GOT3 (cell line): ENCODE data around the gene DSCAM.

Experiments
- DNase-seq: peaks from one replicate; lab custom pipeline; 2025; ENCODE audit warnings: mixed read lengths; lab: John Stamatoyannopoulos, UW

DSCAM gene

DNA sequence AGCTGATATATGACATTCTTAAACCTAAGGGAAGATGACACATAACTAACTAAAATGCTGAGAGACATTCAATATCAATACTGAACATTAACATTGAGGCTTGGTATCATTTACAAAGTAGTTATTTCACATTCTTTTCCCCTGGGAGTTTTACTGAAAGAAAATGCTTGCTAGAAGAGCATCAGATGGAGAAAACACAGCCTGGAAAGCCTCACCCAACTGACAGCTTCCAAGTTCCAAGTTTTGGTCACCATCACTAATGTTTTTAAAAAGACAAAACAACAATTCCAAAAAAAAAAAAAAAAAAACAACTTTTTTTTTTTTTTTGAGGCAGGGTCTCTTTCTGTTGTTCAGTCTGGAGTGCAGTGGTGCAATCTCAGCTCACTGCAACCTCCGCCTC is 80.6 kb downstream of the DSCAM start:
- no peak for DNase-seq

DNA sequence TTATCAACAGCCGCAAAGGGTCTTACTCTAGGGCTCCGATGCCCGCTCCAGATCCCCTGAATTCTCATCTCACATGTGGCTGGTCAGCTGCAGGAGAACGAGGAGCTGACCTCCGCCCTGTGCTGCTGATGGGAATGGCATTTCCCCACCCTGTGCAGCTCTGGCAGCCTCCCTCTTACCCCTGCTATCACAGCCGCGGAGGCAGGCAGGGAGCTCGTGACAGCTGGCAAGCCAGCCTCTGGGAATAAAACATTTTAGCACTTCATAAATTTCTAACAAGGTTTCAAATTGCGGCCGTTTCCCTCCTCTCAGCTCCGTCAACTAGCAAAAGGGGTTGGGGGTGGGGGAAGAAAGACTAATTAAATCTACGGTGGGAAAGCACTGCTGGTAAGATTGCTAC is 81.1 kb downstream of the DSCAM start:
- DNase-seq = no peak

DNA sequence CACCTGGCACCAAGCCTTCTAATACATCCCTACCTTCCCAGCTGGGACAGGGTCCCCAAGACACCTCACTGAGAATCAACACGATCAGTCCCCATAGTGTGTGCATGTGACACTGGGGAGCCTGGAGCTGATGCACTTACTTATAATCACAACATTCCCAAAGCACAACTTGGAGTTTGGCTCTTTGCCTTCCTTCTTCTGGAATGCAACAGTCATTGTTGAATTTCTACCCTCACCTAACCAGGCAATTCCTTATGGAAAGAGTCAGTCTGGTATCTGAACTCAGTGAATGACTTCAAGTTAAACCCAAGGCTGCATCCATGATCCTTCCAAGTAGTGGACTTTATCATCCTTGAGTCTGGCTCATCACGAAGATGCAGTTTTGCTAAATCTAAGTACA is 86.1 kb downstream of the DSCAM start:
- DNase-seq = no peak

DNA sequence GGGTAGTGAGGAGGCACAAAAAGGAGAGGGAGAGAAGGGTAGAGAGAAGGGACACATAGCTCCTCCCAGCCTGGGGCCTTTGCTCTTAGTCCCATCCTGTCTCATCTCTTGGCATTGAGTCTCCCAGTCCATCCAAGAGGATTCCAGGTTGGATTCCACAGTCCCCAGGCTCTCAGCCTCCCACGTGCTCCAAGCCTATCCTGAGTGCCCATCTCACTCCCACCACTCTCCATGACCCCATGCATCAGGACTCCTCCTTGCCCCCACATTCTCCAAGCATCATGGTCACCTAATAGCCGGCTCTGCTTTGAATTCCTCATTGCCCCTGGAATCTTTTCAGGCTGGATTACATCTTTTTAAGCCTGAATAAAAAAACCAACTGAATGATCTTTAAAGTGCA is 87.9 kb downstream of the DSCAM start:
- DNase-seq = no peak

DNA sequence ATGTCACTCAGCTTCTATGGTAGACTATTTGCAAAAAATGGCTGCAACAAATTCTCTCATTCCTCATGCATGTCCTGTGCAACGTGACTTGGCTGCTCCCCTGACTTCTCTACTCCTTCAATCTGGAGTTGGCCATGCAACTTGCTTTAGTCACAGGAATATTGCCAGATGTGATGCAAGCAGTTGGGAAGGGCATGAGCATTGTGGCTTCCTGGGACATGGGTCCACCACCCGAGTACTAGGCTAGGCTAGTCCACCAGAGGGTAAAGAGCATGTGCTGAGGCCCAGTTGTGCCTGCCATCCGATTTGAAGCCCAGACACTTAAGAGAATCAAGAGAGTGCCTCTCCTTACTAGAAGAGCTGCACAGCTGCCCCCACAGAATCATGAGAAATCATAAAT is 89.6 kb downstream of the DSCAM start:
- no peak for DNase-seq

DNA sequence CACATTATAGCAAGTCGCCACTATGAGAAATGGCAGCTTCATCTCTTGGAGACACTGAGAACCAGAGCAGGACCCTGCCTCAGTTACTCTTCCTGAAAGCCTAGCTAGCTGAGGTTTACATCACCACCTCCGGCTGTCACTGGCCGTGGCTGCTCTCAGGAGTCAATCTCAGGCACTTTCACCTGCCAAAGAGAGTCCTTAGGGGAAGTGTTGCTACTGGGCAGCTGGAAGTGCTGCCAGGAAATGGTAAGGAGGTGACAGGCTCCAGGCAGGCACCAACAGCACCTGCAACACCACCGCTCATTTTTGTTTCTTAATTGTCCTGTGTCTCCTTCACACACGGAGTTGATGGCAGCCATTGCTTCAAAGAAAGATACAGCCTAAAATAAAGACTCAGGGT is 92.5 kb downstream of the DSCAM start:
- DNase-seq = no peak

DNA sequence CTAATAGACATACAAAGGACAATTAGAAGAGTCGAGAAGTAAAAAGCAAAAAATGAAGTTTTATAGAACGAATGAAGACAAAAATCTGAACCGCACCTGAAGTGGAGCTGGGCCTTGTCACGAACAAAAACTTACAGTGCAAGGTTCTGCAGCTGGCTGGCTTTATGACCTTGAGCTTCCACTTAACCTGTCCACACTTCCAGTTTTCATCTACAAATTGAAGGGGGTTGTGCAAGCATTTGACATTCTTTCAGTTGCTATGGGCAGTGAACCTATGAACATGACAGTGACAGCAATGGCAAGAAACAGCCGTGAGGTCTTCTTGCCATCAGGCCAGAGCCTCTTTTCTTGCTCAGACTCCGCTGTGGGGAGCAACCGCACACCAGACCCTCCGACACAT is 93.2 kb downstream of the DSCAM start:
- DNase-seq = no peak

DNA sequence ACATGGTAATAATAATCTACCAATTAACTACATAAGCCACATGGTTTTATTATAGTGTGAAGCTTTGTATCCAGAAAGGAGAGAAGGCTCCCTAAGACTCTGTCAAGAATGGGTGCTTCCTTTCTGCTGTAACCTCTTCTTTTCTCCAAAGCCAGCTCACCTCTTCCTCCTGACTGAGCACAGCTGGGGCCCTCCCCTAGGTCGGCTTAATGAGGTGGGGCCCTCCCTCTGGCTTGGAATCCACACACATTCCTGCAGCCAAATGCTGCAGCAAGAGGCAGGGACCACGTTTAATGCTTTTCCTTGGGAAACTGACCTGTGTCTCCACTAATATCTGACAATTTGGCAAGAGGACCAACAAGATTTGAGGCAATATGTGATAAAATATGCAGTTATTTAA is 94.8 kb downstream of the DSCAM start:
- no peak for DNase-seq

DNA sequence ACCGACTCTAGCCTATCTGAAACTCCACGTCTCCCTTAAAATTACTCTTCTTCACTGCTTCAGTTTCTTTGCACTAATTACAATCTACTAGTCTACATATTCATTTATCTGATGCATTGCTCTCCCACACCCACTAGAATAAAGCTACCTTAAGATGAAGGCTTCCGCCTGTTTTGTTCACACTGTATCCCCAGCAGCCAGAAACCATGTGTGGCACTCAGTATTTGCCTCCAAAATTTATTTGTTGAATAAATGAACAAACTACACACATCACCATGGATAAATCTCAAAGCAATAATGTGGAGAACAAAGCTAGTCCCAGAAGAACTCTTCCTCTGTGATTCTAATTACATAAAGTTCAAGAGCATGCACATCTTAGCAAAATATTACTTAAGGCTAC is 95.7 kb downstream of the DSCAM start:
- no peak for DNase-seq

DNA sequence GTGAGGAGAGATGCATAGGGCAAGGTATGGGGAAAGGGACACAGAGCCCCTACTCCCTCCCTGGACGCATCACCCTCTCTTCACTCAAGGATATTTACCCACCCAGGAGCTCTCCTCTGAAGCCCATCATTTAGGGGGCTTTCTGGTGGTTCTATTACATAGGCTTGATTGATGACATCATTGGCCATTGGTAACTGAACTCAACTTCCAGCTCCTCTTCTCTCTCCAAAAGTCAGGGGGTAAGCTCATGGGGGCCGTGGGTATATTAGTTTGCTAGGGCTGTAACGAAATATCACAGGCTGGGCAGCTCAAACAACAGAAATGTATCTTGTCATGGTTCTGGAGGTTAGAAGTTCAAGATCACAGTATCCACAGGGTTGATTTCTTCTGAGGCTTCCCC is 110.8 kb downstream of the DSCAM start:
- no peak for DNase-seq

DNA sequence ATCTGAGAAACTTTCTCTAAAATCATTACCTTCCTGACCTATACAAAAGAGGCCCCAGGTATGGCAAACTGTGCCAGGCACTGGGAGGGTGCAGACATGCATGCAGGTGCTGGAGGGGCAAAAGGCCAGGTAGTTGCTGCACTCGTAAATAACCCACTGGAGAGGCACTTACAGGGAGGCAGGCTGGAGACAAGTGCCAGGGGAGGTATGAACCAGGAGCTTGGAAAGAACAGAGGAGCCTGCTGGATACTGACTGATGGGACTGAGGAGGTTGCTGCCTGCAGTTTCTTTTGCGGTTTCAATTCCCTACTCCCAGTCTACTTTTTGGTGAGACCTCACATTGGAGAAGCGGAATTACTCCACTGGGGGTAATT is 113.9 kb downstream of the DSCAM start:
- DNase-seq = no peak

DNA sequence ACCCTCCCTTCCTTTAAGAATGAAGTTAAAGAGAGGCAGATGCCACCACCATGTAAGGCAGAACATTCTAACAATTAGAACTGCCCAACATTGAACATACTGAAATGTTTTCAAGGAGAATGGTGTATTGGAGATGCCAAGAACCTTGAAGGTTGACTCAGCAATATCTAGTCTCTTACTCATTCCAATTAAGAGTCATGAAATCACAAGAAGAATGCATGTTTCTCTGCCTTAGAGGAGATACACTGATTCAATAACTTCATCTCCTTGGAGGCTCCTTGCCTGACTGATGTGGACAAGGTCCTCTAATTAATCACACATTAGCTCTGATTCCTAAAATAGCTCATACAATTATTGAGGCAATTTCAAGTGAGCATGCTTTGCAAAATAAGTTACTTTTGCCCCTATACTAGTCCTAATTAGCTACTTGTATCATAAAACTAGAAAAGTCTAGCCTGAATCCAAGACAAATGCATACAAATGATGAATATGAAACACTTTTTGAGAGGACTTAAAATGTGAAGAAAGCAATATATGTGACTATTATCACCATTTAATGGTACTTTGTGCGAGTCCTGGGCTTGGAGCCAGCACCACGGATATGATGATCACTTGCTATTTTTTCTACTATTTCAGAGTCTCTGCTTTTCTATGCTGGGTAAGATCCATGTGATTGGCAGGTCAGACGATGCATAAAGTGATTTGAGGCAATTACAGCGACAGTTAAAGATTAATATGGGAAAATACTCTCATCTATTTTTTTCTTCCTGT is 114.5 kb downstream of the DSCAM start:
- DNase-seq = no peak

DNA sequence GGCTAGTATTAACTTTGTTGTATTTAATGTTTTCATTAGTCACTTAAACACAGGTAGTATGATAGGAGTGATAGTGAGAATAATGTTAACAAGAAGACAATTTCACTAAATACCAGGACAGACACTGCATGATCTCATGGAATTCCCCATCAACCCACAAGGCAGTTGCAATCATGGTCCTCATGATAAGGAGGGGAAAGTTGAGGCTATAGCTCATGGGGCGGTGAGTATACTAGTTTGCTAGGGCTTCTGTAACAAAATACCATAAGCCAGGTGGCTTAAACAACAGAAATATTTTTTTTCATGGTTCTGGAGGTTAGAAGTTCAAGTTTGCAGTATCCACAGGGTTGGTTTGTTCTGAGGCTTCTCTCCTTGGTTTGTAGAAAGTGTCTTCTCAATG is 115.8 kb downstream of the DSCAM start:
- DNase-seq = no peak

DNA sequence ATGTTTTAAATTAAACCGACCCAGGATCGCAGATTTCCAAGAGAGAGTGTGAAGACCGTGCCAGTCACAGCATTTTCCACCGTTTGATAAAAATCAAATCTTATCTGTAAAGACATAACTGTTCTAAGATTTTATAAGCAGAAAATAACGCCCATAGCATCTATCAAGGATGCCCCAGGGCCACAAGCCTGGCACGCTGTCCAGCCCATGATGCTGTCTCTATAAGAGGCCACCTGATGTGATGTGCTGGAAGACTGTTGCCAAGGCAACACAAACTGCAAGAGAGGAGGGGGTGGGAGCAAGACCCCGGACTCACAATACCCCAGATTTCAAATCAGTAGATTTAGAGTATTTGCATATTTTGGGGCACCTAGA is 116.5 kb downstream of the DSCAM start:
- no peak for DNase-seq

DNA sequence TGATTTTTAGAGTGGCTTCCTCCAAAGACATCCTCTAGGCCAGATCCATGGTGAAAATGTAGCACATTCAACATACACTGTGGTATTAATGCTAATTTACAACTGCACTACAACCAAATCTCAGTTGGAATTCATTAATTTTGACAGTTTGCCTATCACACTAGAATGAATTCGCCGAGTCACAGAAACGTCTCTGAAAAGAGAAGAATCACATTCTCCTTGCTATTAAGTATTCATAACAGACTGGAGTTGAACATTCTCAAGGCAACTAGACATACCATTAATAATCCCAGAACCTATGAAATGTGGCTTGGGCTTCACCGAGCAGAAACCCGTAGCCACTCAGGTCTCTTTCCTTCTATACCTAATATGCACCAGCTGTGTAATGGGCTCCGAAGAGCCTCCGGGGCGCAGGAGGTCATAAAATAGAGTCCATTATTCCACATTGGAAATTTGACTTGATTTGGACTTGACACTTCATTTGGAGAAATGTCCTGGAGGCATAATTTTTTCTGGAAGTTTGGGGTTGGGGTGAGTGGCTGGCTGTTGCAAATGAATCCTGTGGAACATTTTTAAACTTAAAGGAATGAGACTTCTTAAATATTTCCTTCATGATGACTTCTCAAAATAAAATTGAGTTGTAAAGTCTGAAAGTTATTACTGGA is 117.1 kb downstream of the DSCAM start:
- no peak for DNase-seq

DNA sequence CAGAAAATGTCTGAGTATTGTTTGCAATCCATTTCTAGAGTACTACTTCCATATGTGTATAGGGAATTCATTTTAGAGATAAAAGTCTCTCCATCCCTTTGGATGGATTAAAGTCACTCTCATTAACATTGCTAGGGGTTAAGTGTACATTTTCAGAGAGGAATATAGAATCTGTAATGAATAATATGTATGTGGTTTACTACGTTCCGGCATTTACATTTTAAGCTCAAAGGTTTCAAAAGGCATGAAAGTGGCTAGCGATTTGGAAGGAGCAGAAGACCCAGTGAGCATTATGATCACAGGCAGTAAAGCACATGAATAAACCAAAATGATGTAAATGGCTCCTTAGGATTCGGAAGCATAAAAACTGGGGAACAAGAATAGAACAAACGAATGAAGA is 123.0 kb downstream of the DSCAM start:
- DNase-seq = no peak

DNA sequence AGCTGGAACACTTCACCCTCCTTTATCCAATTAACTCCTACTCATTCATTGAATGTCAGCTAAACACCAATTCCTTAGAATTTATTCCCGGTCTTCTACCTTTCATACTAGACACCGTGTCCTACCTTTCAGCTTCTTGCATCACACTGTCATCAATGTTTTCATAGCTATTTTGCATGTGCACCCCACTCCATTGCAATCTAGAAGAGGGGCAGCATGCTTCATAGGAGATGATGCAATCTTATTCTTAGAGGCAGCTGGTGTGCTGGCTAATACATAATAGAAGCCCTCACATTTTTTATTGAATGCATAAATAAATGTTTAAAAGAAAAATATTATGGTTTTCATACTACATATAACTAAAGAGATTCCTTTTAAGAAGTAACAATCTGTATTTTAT is 123.6 kb downstream of the DSCAM start:
- DNase-seq = no peak

DNA sequence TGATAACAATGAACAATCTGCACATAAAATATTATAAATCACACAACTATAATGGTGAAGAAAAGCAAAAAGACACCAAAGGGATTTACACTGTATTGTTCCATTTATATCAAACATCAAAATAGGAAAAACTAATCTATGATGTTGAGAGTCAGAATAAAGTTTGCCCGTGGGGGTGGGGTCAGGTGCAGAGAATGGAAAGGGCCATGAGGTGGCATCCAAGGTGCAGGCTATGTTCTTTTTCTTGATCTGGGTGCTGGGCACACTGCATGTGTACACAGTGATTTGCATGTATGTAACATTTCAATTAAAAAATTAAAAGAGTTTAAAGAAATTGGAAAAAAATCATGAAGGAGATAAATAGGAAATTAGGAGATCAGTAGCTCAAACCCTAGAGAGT is 127.3 kb downstream of the DSCAM start:
- DNase-seq = no peak

DNA sequence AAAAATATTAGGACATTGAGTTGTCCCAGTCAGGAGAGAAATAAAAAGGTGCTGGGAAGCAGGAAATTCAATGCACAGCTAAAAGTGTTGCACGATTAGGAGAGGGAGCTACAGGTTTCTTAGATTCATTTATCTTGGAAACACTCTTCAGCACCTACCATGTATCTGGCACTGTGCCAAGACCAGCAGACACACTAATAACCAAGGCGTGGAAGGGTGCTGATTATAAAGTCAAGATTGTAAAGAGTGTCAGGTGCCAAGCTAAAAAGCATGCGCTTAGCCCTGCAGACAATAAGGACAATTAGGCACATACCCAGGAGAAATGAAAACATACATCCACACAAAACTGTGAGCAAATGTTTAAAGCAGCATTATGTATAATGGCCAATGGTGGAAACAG is 129.9 kb downstream of the DSCAM start:
- DNase-seq = no peak

DNA sequence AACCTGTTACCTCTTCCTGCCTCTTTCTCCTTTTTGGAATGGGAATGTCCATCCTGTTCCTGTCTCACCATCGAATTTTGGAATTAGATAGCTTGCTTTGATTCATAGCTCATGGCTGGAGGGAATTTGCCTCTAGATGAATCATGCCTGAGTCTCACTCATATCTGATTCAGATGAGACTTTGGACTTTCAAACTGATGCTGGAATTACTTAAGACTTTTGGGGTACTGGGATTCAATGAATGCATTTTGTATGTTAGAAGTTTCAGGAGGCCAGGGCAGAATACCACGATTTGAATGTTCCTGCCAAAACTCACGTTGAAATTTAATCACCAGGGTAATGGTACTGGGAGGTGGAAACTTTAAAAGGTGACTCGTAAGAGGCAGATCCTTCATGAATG is 132.4 kb downstream of the DSCAM start:
- no peak for DNase-seq

DNA sequence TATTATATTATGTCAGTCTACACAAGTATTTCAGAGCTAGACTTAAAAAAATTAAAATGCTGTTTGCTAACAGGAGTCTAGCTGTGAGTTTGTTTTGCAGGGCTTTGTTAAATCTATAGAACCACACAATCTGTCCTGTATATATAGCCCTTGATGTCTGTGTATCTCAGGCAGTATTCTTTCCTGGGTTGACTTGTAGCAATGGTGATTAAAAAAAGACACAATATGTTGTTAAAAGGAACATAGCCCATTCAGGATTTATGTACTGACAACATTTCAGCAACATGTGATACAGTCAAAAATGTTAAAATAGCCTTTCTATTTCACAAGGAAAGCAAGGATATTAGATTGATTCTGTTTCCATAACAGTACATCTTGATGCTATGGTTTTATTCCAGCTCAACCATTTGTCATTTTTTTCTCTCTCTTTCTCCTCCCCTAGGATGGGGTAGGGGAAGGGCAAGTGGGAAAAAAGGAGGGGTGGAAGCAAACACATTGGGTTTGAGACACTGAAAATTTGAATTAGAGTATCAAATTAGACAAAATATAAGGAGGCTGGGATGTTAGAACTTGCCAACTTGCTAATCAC is 139.2 kb downstream of the DSCAM start:
- DNase-seq = no peak

DNA sequence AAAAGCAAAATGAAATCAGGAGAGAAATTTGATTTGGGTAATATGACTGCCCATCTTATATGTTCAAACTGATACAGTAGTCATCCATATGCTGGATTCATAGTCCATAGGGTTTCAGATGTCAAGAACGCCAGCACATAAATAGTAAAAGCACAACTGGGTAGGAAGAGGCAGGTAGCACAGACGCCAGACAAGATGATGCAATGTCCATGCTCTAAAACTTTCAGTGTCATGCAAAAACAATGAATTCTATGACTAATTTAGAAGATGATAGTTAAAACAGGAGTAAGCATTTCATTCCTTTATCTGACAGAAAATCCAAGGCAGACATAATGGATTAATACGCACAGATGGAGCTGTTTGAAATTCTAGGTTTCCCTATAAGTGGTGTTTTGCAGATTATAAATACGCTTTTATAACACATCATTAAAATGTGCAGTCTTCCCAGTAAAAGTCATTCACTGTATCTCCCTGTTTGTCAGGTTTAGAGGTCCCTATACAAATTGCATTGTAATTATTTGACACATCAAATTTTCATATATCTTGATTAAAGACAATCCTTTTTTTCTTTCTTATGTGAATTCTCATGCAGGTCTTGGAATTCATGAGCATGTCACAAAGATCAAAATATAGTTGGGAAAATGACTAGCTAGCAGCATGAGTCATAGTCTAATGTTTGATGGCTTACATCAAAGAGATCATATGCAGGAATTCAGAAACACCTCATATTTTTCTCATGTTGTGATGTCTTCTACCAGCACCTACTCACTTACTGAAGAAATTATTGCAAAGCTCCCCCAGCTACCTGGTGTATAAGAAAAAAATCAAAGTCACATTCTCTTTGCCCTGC is 139.9 kb downstream of the DSCAM start:
- no peak for DNase-seq

DNA sequence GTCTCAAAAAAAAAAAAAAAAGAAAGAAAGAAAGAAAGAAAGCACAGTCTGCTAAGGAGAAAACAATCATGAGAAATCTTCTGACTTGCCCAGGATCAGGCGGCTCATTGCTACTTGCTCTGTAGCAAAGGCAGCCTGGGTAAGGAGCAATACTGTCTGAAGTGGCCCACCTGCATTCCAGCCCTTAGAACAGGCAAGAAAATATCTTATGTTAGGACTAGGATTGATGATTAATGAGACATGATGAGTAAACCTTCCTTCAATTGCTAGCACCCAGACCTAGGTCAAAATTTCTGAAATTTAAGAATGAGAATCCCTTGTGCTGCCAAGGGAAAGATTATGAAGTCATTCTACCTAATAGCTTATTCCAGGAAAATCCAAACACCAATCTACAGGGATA is 140.8 kb downstream of the DSCAM start:
- DNase-seq = no peak
